GM19372 (cell line): ENCODE results near the gene COMMD1.
"Not testable (repeated sequence)": the region's sequence is repeated elsewhere in the genome, so short reads cannot be mapped to it uniquely, and the experiment has no call there.

Experiments used
- ATAC-seq: cut with Tn5 transposase; IDR thresholded peaks from one replicate; pipeline ENCODE4 v1.9.1; 2021; ENCODE audit warnings: mild to moderate bottlenecking, low read depth, moderate library complexity; ENCODE audit not compliant: unreplicated experiment

The COMMD1 gene

GRCh38 chr2:61961231-61961901 lies 55.9 kb downstream of the COMMD1 start:
- no peak for ATAC-seq

GRCh38 chr2:61962095-61962984 lies 56.9 kb downstream of the COMMD1 start:
- no peak for ATAC-seq

DNA sequence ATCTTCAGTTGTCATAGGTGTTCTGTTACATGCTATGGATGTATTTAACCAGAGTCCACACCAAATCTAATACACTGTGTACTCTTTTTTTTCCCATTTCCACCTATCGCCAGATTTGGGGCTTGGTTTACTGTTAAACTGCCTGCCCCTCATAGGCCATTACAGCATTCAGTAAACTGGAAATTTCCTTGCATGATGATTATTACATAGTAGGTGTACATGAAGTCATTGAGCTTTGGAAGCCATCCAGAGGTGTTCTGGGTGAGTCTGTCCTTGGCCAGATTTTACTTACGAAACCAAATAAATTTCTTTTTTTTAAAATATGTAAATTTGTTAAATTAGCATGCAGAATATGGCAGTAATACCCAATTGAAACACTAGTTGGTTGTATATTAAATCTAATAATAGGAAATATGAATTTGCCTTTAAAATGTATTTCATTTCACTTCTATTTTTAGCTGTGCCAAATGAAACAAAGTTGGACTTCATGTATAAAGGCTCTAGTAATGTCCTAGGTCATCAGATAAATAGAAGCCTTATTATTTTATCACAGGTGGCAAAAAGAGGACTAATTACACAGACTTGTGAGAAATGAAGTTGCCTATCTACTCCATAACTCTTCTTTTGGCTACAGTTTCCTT lies 60.7 kb downstream of the COMMD1 start:
- ATAC-seq = no peak

DNA sequence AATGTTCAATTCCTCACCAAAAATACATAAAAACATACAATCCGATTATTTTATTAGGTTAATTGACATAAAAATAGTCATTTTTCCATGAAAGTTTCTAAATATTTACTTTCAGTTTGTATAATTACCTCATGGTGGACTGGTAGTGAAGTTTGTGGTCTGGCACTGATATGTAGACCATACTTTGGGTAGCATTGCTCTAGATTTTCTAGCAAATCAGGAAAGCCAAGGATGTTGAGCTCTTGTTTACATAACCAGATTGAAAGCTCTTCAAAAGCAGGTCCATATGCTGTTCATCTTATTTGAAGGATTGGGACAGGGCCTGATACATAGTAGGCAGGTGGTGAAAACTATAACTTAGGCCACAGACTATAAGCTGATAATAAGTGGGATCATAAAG lies 61.8 kb downstream of the COMMD1 start:
- no peak for ATAC-seq

- no peak for ATAC-seq
Measured at GRCh38 chr2:61969376-61969775, 63.9 kb downstream of the COMMD1 start.

DNA sequence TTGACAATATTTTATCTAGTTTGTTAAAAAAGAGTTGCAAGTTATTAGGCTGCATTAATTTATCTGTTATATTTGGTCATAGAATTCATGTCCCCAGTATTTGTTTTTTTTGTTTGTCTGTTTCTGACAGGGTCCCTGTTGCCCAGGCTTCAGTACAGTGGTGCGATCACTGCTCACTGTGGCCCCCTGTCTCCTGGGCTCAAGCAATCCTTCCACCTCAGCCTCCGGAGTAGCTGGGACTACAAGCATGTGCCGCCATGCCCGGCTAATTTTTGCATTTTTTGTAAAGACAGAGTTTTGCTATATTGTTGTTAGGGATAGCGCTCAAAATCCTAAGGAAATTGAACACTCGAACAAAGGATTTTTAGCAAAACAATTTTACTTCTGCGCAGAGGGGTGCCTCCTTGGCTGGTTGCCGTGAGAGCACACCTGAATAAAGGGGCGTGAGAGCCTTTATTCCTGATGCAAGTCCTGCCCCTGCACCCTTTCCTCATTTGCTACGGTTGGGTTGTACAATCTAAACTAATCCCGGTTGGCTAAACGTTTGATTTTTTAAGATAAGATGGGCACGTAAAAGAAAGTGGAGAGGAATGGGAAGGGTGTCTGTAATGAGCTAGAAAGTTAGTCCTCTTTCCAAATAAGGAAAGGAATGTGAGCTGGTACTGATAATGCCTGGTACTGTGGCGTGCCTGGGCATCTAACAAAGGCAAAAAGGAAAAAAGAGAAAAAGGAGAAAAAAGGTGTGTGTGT lies 65.5 kb downstream of the COMMD1 start:
- no peak for ATAC-seq

DNA sequence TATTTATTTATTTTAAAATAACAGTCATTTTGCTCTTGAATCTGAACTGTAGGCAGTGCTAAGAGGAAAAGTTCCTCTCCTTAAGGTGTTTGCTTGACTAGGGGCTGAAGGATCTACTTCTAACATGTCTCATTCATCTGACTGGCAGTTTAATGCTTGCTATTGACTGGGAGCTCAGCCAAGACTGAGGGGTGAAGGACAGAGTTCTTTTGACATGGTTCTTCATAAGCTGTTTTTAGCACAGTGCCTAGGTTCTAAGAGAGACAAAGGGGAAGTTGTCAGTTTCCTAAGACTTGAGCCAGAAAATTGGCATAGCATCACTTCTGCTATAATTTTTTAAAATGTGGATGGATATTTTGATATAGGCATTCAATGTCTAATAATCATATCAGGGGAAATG lies 73.0 kb downstream of the COMMD1 start:
- ATAC-seq = no peak

DNA sequence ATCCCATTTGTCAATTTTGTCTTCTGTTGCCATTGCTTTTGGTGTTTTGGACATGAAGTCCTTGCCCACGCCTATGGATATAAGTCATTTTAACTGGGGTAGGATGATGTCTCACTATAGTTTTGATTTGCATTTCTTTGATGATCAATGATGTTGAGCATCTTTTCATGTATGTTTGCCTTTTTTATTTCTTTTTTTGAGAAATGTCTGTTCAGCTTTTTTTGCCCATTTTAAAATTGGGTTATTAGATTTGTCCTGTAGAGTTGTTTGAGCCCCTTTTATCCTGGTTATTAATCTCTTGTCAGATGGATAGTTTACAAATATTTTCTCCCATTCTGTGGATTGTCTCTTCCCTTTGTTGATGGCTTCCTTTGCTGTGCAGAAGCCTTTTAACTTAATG lies 75.3 kb downstream of the COMMD1 start:
- ATAC-seq = no peak

DNA sequence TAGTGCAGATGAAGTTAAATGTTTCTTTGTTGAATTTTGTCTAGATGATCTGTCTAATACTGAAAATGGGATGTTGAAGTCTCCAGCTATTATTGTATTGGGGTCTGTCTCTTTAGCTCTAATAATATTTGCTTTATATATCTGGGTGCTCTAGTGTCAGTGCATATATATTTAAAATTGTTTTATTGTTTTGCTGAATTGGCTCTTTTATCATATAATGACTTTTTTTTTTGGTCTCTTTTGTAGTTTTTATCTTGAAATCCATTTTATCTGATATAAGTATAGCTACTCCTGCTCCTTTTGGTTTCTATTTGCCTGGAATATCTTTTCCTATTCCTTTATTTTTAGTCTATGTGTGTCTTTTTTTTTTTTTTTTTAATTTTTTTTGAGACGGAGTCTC lies 79.2 kb downstream of the COMMD1 start:
- ATAC-seq = no peak

DNA sequence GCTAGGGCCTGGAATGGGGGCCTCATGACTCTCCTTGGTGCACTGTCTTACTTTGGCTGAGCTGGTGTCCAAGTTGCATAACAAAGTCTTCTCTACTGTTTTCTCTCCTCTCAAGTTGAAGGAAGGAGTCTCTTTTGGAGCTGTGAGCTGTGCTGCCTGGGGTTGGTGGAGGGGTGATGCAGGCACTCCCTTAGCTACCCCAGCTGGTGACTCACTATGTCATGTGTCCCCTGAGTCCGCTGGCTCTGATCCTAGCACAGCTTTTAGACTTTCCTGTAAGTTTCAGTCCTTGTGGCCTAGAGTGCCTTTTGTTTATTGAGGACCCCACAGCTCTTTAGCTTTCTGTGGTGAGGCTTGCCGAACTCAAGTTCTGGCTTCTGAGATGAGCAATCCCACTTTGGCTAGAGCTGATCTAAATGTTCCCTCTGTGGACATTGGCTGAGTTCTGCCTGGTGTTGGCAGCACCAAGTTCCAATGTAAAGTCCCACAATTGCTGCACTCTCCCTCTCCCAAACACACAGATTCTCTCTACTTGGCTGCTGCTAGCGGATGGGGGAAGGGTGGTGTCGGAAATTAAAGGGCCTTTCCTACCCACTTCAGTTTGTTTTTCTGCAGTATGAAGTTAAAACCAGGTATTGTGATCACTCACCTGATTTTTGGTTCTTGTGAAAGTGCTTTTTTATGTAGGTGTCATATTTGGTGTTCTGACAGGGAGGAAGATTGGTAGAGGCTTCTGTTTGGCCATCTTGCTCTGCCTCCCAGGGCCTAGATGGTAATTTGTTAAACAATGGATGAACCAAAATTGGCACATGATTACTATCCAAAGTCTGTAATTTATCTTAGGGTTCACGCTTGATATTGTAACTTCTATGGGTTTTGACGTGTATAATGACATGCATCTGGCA lies 83.2 kb downstream of the COMMD1 start:
- ATAC-seq = no peak

DNA sequence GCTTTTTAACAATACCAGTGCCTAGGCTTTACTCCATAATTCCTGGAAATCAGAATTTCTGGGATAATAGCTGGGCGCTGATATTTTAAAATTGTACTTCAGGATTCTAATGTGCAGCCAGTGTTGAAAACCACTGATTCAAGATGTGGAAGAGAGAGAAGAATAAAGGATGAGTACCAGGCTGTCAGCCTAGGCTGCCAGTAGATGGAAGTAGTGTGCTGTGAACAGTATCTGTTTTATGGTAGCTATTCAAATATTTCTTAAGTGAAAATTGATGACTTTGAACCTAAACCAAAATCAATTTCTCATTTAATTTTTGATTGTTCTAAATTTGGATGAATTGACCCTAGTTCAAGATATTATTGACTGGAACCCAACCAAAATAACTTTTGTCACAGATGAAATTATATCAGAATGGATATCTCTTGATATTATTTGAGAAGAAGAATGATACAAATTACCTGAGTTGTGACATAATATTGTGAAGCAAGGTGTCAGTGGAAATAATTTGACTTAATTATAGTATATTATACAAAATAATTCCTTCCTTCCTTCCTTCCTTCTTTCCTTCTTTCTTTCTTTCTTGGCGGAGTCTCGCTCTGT lies 88.0 kb downstream of the COMMD1 start:
- ATAC-seq = no peak

GRCh38 chr2:61994531-61994930 lies 89.1 kb downstream of the COMMD1 start:
- no peak for ATAC-seq

DNA sequence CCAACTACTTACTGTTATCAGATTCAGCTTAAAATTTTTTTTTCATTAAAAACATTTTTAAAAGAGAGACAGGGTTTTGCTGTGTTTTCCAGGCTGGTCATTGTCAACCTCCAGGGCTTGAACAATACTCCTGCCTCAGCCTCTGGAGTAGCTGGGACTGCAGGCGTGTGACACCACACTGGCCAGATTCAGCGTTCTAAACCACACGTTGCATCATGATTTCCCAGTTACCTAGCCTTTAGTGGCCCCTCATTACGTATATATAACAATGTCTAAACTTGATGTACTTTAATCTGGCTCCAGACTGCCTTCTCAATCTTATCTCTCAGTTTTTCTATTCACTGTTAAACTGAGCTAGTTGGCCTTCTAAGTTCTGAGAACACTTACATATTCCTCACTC lies 89.6 kb downstream of the COMMD1 start:
- no peak for ATAC-seq

DNA sequence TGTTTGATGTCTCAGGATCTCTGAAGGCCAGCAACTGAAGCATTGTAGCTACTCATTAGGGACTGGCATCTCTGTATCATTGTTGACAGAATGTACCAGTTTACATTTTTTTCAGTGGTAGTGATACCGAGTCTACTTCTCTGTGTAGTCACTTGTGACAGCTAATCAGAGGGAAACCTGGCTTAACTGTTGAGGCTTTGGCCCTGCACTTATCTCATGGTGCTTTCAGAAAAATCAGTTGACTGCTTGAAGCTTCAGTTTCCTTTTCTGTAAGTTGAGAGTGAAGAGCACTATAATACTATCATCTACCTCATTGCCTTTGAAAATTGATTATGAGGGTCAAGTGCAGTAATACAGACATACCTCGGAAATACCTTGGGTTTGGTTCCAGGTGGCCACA lies 90.0 kb downstream of the COMMD1 start:
- ATAC-seq = no peak

DNA sequence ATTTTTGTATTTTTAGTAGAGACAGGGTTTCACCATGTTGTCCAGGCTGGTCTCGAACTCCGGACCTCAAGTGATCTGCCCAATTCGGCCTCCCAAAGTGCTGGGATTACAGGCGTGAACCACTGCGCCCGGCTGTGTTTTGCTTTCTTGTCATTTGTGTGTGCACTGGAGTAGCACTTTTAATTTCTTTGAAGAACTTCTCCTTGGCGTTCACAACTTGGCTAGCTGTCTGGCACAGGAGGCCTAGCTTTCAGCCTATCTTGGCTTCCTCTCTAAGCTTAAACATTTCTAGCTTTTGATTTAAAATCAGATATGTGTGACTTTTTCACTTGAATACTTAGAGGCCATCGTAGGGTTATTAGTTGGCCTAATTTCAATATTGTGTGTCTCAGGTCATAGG lies 93.0 kb downstream of the COMMD1 start:
- no peak for ATAC-seq

- no peak for ATAC-seq
Measured at GRCh38 chr2:62000538-62000937, 95.1 kb downstream of the COMMD1 start.

DNA sequence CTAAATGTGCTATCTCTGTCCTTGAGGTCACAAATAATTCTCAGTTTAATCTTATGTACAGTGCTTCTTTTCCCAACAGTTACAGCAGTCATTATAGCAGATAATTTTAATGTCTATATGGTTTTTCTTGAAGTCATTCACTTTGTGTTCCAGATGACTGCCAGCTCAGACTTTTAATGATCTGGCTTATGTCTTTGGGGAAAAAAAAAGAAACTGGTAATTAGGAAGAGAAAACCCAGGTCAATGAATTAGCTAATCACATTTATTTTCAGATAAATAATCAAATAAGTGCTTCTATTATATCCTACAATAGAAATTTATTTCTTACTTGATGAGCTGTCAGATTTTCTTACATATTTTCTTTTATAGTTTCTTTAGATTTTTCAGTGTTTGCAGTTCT lies 96.0 kb downstream of the COMMD1 start:
- no peak for ATAC-seq

- ATAC-seq = not testable (repeated sequence)
Measured at GRCh38 chr2:62004428-62004827, 99.0 kb downstream of the COMMD1 start.

DNA sequence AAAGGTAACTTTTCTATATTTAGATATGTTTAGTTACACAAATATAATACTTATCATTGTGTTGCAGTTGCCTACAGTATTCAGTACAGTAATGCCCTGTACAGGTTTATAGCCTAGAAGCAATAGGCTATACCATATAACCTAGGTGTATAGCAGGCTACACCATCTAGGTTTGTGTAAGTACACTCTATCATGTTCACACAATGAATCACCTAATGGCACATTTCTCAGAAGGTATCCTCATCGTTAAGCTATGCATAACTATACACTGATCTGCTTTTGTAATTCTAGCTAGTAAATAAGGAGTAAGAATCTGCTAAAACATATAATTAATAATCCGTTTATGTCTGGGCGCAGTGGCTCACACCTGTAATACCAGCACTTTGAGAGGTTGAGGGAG lies 102.1 kb downstream of the COMMD1 start:
- ATAC-seq = no peak
